Endodermal cell (in vitro differentiated cells): ENCODE data around the gene VIPR1. TPM values are rescaled to one million over a fixed set of nuclear protein-coding genes. Genes with fewer than 3 reads are reported as not detected.

Experiments
- DNase-seq: peaks from one replicate; pipeline ENCODE4 v3.0.0-alpha.2; 2017
- H3K27ac ChIP-seq: 2 replicates; pipeline ENCODE4 v1.5.1; 2013; ENCODE audit warnings: mild to moderate bottlenecking, low read depth, low read length, moderate library complexity
- H3K27me3 ChIP-seq: 2 replicates; pipeline ENCODE4 v1.6.1; 2013; ENCODE audit warnings: mild to moderate bottlenecking, low read length, moderate library complexity; ENCODE audit not compliant: insufficient read depth, control insufficient read depth, poor library complexity, severe bottlenecking
- H3K36me3 ChIP-seq: 2 replicates; pipeline ENCODE4 v1.7.0; 2013; ENCODE audit warnings: mild to moderate bottlenecking, low read length, moderate library complexity; ENCODE audit not compliant: control insufficient read depth, insufficient read depth
- H3K4me1 ChIP-seq: one replicate; pipeline ENCODE4 v1.7.0; 2013; ENCODE audit warnings: low read length; ENCODE audit not compliant: control insufficient read depth, insufficient read depth
- H3K4me3 ChIP-seq: 2 replicates; pipeline ENCODE4 v1.5.1; 2013; ENCODE audit warnings: mild to moderate bottlenecking, low read length, moderate library complexity
- H3K9ac ChIP-seq: 2 replicates; pipeline ENCODE4 v1.6.1; 2013; ENCODE audit warnings: mild to moderate bottlenecking, low read length, moderate library complexity; ENCODE audit not compliant: poor library complexity, severe bottlenecking; ENCODE audit errors: extremely low read depth
- H3K9me3 ChIP-seq: 2 replicates; pipeline ENCODE4 v1.6.1; 2013; ENCODE audit warnings: mild to moderate bottlenecking, low read length, moderate library complexity; ENCODE audit not compliant: control insufficient read depth
- H3K27ac Mint-ChIP-seq: 2 replicates; pipeline ENCODE4 v1.8.0; 2020; ENCODE audit warnings: mixed read lengths
- H3K27me3 Mint-ChIP-seq: 2 replicates; pipeline ENCODE4 v1.8.0; 2021; ENCODE audit warnings: mild to moderate bottlenecking, mixed read lengths; ENCODE audit not compliant: insufficient read depth
- H3K36me3 Mint-ChIP-seq: 2 replicates; pipeline ENCODE4 v1.8.0; 2020; ENCODE audit warnings: low read depth, mixed read lengths
- H3K4me1 Mint-ChIP-seq: 2 replicates; pipeline ENCODE4 v1.8.0; 2020; ENCODE audit warnings: mixed read lengths
- H3K4me3 Mint-ChIP-seq: 2 replicates; pipeline ENCODE4 v1.8.0; 2020; ENCODE audit warnings: mild to moderate bottlenecking, moderate library complexity, mixed read lengths
- H3K9me3 Mint-ChIP-seq: 2 replicates; pipeline ENCODE4 v1.8.0; 2020; ENCODE audit warnings: mild to moderate bottlenecking, mixed read lengths
- WGBS, 2 experiments: methylation state at CpG; one replicate each; pipeline versions ENCODE4 v1.1.5 to v1.1.7; 2013; ENCODE audit warnings: missing lambda C conversion rate in 2 of 2, mixed read lengths in 1 of 2; ENCODE audit not compliant: insufficient coverage in 1 of 2, insufficient read length in 1 of 2; 5-methylcytosine and 5-hydroxymethylcytosine counted together
- total RNA-seq, 2 donors: library from RNA; stranded (reverse); fragmentation: NEBNext Ultra II Directional in 1 of 2; extraction: Animal tissue kit (Norgen Biotek cat#: 25700) in 1 of 2; gene quantifications; 2 replicates in 1 of 2; 3 replicates in 1 of 2; pipeline ENCODE4 v1.2.1, GENCODE V29; 2021
- TF ChIP-seq, protein P1 (sequence below): fragments of 200-600 bp; sonication (generic); conservative IDR thresholded peaks from 2 replicates; pipeline ENCODE4 v1.5.0; 2021; ENCODE audit warnings: antibody characterized with exemption, mild to moderate bottlenecking

VIPR1 gene
- total RNA-seq, 2 donors from 2014 or later = 12.9 to 14.7 TPM

DNA sequence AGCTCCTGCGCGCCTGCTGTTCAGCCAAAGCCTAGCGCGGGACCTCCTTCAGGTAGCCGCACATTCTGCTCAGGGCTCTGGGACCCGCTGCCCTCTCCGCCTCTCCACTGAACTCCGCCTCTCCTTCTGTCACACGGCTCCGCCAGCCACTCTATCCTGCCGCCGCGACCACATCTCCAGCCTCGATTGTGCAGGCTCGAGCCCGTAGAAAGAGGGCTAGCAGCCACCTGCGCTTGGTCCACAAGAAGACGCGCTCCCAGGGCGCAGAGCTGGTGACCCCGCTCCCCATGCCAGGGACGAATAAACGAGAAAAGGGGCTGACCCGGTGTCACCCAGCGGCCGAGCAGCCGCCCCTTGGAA is 1.1 kb upstream of the VIPR1 start:
- Mint-ChIP-seq H3K27ac (no peak overlapping the region), H3K4me3 (peak overlapping the region; percentile 66), H3K4me1 (peaks cover 26% of the 10 kb centered on the region), H3K36me3 (no peaks in the 10 kb centered on the region), H3K27me3 (peaks cover 57% of the 10 kb centered on the region), H3K9me3 (no peaks in the 10 kb centered on the region)
- Histone ChIP-seq H3K27me3 (peaks cover 56% of the 10 kb centered on the region), H3K9ac (no peak overlapping the region), H3K9me3 (no peaks in the 10 kb centered on the region), H3K4me3 (peak overlapping the region; percentile 84), H3K36me3 (no peaks in the 10 kb centered on the region), H3K4me1 (peaks cover 5% of the 10 kb centered on the region), H3K27ac (no peak overlapping the region)
- DNase-seq = no peak
- TF ChIP-seq, protein P1, sequence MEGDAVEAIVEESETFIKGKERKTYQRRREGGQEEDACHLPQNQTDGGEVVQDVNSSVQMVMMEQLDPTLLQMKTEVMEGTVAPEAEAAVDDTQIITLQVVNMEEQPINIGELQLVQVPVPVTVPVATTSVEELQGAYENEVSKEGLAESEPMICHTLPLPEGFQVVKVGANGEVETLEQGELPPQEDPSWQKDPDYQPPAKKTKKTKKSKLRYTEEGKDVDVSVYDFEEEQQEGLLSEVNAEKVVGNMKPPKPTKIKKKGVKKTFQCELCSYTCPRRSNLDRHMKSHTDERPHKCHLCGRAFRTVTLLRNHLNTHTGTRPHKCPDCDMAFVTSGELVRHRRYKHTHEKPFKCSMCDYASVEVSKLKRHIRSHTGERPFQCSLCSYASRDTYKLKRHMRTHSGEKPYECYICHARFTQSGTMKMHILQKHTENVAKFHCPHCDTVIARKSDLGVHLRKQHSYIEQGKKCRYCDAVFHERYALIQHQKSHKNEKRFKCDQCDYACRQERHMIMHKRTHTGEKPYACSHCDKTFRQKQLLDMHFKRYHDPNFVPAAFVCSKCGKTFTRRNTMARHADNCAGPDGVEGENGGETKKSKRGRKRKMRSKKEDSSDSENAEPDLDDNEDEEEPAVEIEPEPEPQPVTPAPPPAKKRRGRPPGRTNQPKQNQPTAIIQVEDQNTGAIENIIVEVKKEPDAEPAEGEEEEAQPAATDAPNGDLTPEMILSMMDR = no peak
- WGBS, 2 experiments = 4 to 5% methylated on average over 11 to 27 of the region's 27 CpGs

DNA sequence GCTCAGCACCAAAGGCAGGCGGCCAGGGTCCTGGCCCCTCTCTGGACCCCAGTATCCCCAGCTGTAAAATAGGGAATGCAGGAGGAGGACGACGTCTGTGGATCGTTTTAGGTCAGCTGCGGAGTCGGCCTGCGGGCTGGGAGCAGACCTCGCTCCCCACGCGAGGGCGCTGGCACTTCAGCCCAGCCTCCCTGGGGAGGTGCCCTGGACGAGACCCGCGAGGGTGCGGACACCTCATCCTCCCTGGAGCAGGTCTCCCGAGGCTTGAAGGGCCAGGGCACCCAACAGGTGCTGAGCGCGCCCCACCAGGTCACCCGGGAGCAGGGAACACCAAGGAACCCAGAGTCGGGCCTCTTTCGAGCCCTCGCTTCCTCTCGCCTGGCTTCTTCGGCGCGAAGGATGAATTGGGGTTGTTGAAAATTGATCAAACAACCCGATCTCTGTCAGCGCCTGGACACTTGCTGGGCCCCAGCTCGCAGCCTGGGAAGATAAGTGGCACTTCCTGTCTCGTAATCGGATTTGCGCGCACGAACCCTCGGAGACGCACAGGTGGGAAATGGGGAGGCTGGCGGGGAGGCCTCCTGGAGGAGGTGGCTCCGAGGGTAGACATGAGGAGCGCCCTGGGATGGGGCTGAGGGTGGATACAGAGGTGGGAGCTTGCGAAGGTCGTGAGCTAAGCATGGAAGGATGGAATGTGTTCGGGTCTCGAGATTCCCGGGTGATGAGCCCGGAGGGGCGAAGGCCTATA is 588 bp upstream of the VIPR1 start:
- no peak overlapping the region for H3K9ac ChIP-seq
- peak overlapping the region; percentile 80 for H3K27ac Mint-ChIP-seq
- TF ChIP-seq, protein P1 = peak; percentile 72
- 1 to 4% methylated on average over 32 to 46 of the region's 46 CpGs for WGBS, 2 experiments
- H3K27me3 ChIP-seq = peaks cover 56% of the 10 kb centered on the region
- no peaks in the 10 kb centered on the region for H3K9me3 ChIP-seq
- H3K4me1 Mint-ChIP-seq = peaks cover 22% of the 10 kb centered on the region
- no peaks in the 10 kb centered on the region for H3K36me3 ChIP-seq
- H3K27ac ChIP-seq = no peak overlapping the region
- peak; percentile 85 for DNase-seq
- H3K4me3 ChIP-seq = peak overlapping the region; percentile 84
- H3K4me1 ChIP-seq = peaks cover 5% of the 10 kb centered on the region
- H3K9me3 Mint-ChIP-seq = no peaks in the 10 kb centered on the region
- peaks cover 57% of the 10 kb centered on the region for H3K27me3 Mint-ChIP-seq
- no peaks in the 10 kb centered on the region for H3K36me3 Mint-ChIP-seq
- peak overlapping the region; percentile 66 for H3K4me3 Mint-ChIP-seq

DNA sequence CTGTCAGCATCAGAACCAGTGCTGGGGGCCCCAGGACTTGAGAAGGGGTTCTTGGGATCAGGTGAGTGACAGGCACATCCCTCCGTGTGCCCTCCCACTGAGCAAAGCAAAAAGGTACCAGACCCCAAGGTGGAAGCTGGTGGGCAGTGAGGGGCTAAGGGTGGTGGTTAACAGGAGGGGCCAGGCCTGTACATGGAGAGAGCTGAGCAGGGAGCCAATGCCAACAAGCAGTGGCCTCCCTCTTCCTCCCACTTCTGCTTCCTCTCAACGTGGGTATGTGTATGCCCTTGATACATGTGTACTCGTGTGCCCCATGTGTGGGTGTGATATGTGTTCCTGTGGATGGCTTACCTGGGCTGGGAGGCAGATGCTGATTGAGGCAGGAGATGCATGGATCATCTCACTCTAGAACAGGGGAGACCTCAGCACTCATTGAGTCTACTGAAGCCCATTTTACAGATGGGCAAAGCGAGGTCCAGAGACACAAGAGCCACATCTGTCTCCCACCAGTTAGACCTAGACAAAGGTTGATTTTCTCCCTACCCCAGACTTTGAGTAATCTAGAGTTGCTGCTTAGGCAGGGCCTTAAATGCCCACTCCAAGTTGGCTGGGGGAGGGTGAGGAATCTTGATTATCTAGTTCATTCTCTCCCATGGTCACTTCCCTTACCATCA is 945 bp downstream of the VIPR1 start:
- Histone ChIP-seq H3K36me3 (no peaks in the 10 kb centered on the region), H3K9me3 (no peaks in the 10 kb centered on the region), H3K4me3 (peak overlapping the region; percentile 84), H3K27me3 (peaks cover 49% of the 10 kb centered on the region), H3K9ac (no peak overlapping the region), H3K27ac (no peak overlapping the region), H3K4me1 (peaks cover 3% of the 10 kb centered on the region)
- WGBS, 2 experiments = 84% methylated on average over 3 of the region's 4 CpGs; no CpG with 5 or more reads in 1 of the 2 experiments
- H3K4me1 Mint-ChIP-seq = peaks cover 25% of the 10 kb centered on the region
- peaks cover 46% of the 10 kb centered on the region for H3K27me3 Mint-ChIP-seq
- no peaks in the 10 kb centered on the region for H3K9me3 Mint-ChIP-seq
- no peak overlapping the region for H3K27ac Mint-ChIP-seq
- H3K4me3 Mint-ChIP-seq = peak overlapping the region; percentile 66
- TF ChIP-seq, protein P1 = no peak
- DNase-seq = peak; percentile 35
- no peaks in the 10 kb centered on the region for H3K36me3 Mint-ChIP-seq
